ENCODE data around the gene SPAST.
"Not testable (repeated sequence)": the region's sequence is repeated elsewhere in the genome, so short reads cannot be mapped to it uniquely, and the experiment has no call there.

The SPAST gene

GRCh38 chr2:32129086-32129485 is 65.7 kb downstream of the SPAST start:
- no peak for DNase-seq

- DNase-seq, result no peak
These were observed 72.1 kb downstream of the SPAST start for GRCh38 chr2:32135409-32135808.

GRCh38 chr2:32136097-32136496 is 72.7 kb downstream of the SPAST start:
- no peak for DNase-seq

- DNase-seq, result not testable (repeated sequence)
These were observed 88.2 kb downstream of the SPAST start for GRCh38 chr2:32151544-32151943.

- DNase-seq, result no peak
These were observed 96.3 kb downstream of the SPAST start for GRCh38 chr2:32159678-32160077.

GRCh38 chr2:32161296-32161695 is 97.9 kb downstream of the SPAST start:
- DNase-seq, result no peak

GRCh38 chr2:32164254-32164653 is 100.9 kb downstream of the SPAST start:
- DNase-seq, result not testable (repeated sequence)

GRCh38 chr2:32165027-32165347 is 101.6 kb downstream of the SPAST start:
- DNase-seq, result not testable (repeated sequence)

- DNase-seq, result no peak
These were observed 102.8 kb downstream of the SPAST start for GRCh38 chr2:32166115-32166574.

- no peak for DNase-seq
These were observed 105.2 kb downstream of the SPAST start for GRCh38 chr2:32168513-32168912.

- no peak for DNase-seq
These were observed 109.5 kb downstream of the SPAST start for GRCh38 chr2:32172870-32173269.

GRCh38 chr2:32182667-32183066 is 119.3 kb downstream of the SPAST start:
- DNase-seq, result no peak

- DNase-seq, result no peak
These were observed 125.7 kb downstream of the SPAST start for GRCh38 chr2:32189011-32189410.

GRCh38 chr2:32192418-32192817 is 129.1 kb downstream of the SPAST start:
- no peak for DNase-seq

GRCh38 chr2:32200814-32201213 is 137.5 kb downstream of the SPAST start:
- DNase-seq, result no peak

GRCh38 chr2:32203428-32203827 is 140.1 kb downstream of the SPAST start:
- not testable (repeated sequence) for DNase-seq
